MM.1S (cell line): ENCODE measurements around the gene ZFAND4.

Experiments
- DNase-seq: peaks from one replicate; pipeline ENCODE4 v3.0.0-alpha.2; 2015
- H2AFZ ChIP-seq: fragments of 300-600 bp; sonication (generic); 2 replicates; pipeline ENCODE4 v1.6.0; 2016; ENCODE audit warnings: antibody characterized with exemption, low read length
- H3F3A ChIP-seq: fragments of 300-600 bp; sonication (generic); 2 replicates; pipeline ENCODE4 v1.6.1; 2016; ENCODE audit warnings: mild to moderate bottlenecking, antibody characterized with exemption, low read length, moderate library complexity, mixed read lengths; ENCODE audit not compliant: insufficient read depth
- H3K27ac ChIP-seq: fragments of 300-600 bp; sonication (generic); 2 replicates; pipeline ENCODE4 v1.5.1; 2016; ENCODE audit warnings: mild to moderate bottlenecking, low read length
- H3K27me3 ChIP-seq: fragments of 300-600 bp; sonication (generic); replicated peaks from 2 replicates; pipeline ENCODE4 v1.6.0; 2016; ENCODE audit warnings: low read length; ENCODE audit not compliant: insufficient read depth
- H3K36me3 ChIP-seq: fragments of 300-600 bp; sonication (generic); replicated peaks from 2 replicates; pipeline ENCODE4 v1.6.1; 2016; ENCODE audit warnings: mild to moderate bottlenecking, low read length, mixed read lengths; ENCODE audit not compliant: insufficient read depth
- H3K4me1 ChIP-seq: fragments of 300-600 bp; sonication (generic); 2 replicates; pipeline ENCODE4 v1.6.1; 2016; ENCODE audit warnings: low read length, mixed read lengths
- H3K4me2 ChIP-seq: fragments of 300-600 bp; sonication (generic); 2 replicates; pipeline ENCODE4 v1.6.0; 2016; ENCODE audit warnings: low read depth, low read length
- H3K4me3 ChIP-seq: fragments of 300-600 bp; sonication (generic); 2 replicates; pipeline ENCODE4 v1.5.1; 2016; ENCODE audit warnings: low read length, mixed read lengths
- H3K79me2 ChIP-seq: fragments of 300-600 bp; sonication (generic); 2 replicates; pipeline ENCODE4 v1.6.1; 2016; ENCODE audit warnings: mixed run types, low read length, mixed read lengths
- H3K9ac ChIP-seq: fragments of 300-600 bp; sonication (generic); 2 replicates; pipeline ENCODE4 v1.6.1; 2016; ENCODE audit warnings: low read length, mixed read lengths
- H3K9me2 ChIP-seq: fragments of 300-600 bp; sonication (generic); replicated peaks from 2 replicates; pipeline ENCODE4 v1.6.1; 2016; ENCODE audit warnings: mild to moderate bottlenecking, low read length, mixed read lengths; ENCODE audit not compliant: insufficient read depth
- H3K9me3 ChIP-seq: fragments of 300-600 bp; sonication (generic); replicated peaks from 2 replicates; pipeline ENCODE4 v1.6.1; 2016; ENCODE audit warnings: mild to moderate bottlenecking, low read length, mixed read lengths; ENCODE audit not compliant: insufficient read depth
- H4K20me1 ChIP-seq: fragments of 300-600 bp; sonication (generic); 2 replicates; pipeline ENCODE4 v1.6.1; 2016; ENCODE audit warnings: mild to moderate bottlenecking, low read length, moderate library complexity, mixed read lengths; ENCODE audit not compliant: insufficient read depth
- TF ChIP-seq, protein P1 (sequence below): fragments of 300-600 bp; sonication (generic); IDR thresholded peaks from 2 replicates; pipeline ENCODE4 v1.5.1; 2016; ENCODE audit warnings: antibody characterized with exemption, low read length, mixed read lengths

The ZFAND4 gene

DNA sequence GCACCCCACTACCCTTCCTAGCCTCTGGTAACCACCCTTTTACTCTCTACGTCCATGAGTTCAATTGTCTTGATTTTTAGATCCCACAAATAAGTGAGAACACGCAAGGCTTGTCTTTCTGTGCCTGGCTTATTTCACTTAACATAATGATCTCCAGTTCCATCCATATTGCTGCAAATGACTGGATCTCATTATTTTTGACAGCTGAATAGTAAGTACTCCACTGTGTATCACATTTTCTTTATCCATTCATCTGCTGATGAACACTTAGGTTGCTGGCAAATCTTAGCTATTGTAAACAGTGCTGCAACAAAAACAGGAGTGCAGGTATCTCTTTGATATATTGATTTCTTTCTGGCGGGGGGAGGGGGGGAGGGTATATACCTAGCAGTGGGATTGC is 106.2 kb downstream of the ZFAND4 start:
- Histone ChIP-seq H3K9me3 (no peaks in the 10 kb centered on the region), H3K36me3 (no peaks in the 10 kb centered on the region), H3K4me3 (no peak overlapping the region), H3K9ac (no peak overlapping the region), H3K4me2 (no peak overlapping the region), H3K4me1 (no peaks in the 10 kb centered on the region), H3K27me3 (no peaks in the 10 kb centered on the region), H4K20me1 (no peaks in the 10 kb centered on the region), H3K79me2 (peaks cover 6% of the 10 kb centered on the region), H3K9me2 (no peaks in the 10 kb centered on the region), H3F3A (no peaks in the 10 kb centered on the region), H3K27ac (no peak overlapping the region), H2AFZ (no peak overlapping the region)
- TF ChIP-seq, protein P1, sequence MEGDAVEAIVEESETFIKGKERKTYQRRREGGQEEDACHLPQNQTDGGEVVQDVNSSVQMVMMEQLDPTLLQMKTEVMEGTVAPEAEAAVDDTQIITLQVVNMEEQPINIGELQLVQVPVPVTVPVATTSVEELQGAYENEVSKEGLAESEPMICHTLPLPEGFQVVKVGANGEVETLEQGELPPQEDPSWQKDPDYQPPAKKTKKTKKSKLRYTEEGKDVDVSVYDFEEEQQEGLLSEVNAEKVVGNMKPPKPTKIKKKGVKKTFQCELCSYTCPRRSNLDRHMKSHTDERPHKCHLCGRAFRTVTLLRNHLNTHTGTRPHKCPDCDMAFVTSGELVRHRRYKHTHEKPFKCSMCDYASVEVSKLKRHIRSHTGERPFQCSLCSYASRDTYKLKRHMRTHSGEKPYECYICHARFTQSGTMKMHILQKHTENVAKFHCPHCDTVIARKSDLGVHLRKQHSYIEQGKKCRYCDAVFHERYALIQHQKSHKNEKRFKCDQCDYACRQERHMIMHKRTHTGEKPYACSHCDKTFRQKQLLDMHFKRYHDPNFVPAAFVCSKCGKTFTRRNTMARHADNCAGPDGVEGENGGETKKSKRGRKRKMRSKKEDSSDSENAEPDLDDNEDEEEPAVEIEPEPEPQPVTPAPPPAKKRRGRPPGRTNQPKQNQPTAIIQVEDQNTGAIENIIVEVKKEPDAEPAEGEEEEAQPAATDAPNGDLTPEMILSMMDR: no peak
- no peak for DNase-seq
